Stimulated activated CD8-positive, alpha-beta memory T cell treated with anti-CD3 and anti-CD28 coated beads, Interleukin-7, amount 100 ng/mL, for 4 hours (primary cell): ENCODE data around the gene TUBGCP3.
"Not testable (repeated sequence)": the region's sequence is repeated elsewhere in the genome, so short reads cannot be mapped to it uniquely, and the experiment has no call there.

Source experiments
- DNase-seq, 2 donors: peaks; one replicate each; pipeline ENCODE4 v3.0.0-alpha.2; 2020; ENCODE audit warnings: low read depth in 2 of 2

The TUBGCP3 gene

DNA sequence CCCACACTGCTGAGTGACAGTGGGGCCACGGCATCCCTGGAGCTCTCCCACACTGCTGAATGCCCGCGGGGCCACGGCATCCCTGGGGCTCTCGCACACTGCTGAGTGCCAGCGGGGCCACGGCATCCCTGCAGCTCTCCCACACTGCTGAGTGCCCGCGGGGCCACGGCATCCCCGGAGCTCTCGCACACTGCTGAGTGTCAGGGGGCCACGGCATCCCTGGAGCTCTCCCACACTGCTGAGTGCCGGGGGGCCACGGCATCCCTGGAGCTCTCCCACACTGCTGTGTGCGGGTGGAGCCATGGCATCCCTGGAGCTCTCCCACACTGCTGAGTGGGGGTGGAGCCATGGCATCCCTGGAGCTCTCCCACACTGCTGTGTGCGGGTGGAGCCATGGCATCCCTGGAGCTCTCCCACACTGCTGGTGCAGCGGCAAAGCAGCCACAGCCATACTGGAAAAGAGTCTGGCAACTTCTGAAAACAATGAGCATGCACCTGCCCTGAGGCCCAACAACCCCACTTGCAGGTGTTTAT lies 8.6 kb downstream of the TUBGCP3 start:
- no peak for DNase-seq

DNA sequence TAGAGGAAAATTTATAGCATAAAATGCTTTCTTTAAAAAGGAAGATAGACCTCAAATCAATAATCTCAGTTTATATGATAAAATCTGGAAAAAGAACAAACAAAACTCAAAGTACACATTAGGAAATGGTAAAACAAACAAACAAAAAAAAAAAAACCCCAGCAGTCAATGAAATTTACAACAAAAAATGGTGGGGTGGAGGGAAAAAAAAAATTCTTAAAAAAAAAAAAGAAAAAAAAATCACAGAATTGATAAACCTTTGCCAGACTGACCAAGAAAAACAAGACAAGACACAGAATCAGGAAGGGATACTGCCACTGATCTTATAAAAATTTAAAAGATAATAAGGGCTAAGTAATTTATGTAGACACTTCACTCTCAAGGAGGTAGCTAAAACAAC lies 11.2 kb downstream of the TUBGCP3 start:
- DNase-seq = no peak

DNA sequence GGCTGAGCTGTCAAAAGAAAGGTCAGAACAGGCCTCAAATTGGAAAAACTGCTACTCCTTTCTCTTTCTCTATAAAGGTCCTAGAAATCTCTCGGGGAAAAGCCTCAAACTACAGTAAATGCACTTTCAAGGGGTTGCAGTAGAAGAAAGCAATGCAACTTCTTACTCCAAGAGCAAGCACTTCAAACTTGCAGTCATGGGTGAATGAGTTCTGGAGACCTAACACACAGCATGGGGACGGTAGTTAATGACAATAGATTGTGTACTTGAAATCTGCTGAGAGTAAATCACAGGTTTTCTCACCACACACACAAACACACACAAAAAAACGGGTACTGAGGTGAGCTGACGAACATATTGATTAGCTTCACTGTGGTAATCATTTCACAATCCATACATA lies 11.8 kb downstream of the TUBGCP3 start:
- DNase-seq = no peak

DNA sequence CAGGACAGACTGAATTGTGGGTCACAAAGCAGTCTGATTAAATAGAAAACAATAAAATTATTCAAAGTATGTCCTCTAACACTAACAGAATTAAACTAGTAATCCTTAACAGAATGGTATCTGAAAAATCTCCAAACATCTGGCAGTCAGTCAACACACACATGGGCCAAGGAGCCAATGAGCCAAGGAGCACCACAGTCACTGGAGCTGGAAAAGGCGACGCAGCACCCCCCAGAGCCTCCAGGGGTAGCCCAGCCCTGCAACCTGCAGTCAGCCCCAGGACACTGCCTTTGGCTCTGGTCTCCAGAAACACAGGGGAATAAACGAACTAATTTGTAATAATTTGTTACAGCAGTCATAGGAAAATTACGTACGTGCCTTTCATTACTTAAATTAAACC lies 12.3 kb downstream of the TUBGCP3 start:
- DNase-seq = no peak

DNA sequence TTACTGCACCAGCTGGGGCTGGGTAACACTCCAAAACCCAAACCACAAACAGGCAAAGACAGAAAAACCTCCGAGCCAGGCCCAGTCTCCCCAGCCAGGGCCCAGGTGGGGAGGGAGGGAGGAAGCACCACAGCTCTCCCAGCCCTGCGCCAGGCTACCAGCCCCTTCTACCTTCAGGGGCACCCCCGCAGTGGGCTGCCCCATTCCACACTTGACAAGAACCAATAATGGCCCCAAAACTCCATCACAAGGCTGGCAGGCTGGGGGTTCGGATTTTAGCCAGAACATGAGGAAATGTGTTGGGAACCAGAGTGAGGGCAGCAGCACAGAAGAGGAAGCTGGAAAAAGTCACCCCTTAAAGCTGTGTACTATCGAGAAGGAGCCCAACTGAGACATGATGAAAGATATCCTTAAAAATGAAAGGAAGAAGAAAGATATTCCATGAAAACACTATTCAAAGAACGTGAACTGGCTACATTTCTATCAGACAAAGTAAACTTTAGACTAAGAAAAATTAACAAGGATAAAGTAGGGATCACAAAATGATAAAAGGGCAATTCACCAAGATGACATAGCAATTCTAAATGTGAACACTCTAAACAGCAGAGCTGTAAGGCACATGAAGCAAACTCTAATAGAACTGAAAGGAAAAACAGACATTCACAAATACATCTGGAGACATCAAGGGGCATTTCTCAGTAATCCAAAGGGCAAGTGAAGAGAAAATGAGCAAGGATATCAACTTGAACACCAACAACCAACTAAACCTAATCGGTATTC lies 12.9 kb downstream of the TUBGCP3 start:
- no peak for DNase-seq

DNA sequence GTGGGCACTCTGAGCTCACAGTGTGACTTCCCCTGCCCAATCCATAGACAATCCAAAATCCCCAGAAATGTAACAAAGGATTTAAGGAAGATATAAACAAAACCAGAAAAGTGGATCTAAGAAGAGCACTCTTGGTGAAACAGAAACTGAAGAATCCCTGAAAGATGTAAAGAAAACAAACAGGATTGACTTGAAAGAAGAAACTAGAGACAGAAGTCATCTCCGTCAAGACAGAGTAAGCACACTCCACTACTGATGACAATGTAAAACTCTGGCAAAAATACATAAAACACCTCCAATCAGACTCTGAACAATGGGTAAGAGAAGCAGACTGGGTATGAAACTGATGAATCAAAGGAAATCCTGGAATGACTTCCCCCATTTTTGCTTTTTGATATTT lies 13.5 kb downstream of the TUBGCP3 start:
- DNase-seq = no peak

DNA sequence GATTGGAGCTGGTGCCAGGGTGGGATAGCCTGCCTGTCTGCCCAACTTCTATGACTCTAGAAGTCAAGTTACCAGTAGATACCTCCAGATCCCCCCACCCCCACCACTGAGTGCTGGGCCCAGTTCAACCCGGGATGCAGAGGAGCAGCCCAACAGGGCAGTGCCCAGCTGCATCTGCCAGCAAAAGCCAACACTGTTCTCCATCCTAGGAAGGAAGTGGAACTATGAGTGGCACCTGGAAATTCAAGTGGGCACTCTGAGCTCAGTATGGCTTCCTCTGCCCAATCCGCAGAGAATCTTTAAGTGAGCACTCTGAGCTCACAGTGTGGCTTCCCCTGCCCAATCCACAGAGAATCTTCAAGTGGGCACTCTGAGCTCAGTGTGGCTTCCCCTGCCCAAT lies 14.2 kb downstream of the TUBGCP3 start:
- no peak for DNase-seq

DNA sequence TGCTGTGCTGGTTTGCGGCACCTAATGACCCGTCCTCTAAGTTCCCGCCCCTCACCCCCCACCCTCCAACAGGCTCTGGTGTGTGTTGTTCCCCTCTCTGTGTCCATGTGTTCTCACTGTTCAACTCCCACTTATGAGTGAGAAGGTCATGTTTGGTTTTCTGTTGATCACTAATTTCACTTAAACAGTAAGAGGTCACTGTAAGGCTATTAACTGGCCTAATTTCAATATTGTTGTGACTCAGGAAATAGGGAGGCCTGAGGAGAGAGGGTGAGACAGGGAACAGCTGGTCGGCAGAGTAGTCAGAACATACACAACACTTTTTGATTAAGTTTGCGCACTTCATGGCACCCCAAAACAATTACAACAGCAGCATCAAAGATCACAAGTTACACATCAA lies 15.6 kb downstream of the TUBGCP3 start:
- DNase-seq = no peak

DNA sequence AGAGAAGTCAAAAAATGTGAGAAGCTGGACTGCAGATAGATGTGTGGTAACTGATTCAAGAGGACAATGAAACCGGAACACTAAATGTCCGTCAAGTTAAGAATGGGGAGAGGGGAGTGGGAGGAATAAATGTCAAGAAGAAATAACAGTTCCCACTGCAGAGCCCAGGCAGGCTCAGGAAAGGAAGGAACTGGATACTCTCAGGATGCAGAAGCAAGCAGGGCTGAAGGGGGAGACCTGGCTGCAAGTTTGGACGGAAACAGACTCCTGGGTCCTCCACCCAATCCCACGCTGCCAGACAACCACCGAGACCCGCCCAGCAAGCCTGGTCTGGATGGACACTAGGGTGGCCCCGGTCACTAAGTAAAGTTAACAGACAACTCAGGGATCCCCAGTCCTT lies 18.1 kb downstream of the TUBGCP3 start:
- DNase-seq = no peak

DNA sequence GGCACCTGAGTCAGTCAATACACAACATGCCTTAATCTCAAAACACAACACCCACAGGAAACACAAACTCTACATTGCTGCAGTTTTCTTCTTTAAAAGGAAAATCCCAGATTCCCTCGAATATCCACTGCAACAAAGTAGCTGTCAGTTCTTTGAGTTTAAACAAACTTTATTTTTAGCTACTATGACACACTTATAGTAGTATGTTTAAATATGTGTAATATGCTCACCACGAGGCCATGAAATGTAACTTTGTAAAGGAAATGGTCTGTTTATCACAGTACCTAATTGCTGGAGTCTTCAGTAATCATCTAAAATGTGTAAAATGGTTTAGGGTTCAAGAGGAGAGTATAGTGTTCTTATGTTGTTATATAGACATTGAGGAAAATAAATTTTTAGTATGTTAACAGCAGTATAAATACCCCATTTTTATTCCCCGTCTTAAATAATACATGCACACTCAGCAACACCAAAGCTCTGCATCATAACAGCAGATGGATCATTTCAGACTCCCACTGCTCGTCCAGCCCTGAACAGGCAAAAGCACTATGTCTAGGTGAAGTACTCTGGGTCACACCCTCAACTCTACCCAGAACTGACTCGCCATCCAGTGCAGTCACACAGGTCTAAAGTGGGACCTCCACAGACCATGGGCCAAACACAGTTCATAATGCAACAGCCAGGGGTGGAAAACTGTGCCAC lies 20.6 kb downstream of the TUBGCP3 start:
- no peak for DNase-seq

DNA sequence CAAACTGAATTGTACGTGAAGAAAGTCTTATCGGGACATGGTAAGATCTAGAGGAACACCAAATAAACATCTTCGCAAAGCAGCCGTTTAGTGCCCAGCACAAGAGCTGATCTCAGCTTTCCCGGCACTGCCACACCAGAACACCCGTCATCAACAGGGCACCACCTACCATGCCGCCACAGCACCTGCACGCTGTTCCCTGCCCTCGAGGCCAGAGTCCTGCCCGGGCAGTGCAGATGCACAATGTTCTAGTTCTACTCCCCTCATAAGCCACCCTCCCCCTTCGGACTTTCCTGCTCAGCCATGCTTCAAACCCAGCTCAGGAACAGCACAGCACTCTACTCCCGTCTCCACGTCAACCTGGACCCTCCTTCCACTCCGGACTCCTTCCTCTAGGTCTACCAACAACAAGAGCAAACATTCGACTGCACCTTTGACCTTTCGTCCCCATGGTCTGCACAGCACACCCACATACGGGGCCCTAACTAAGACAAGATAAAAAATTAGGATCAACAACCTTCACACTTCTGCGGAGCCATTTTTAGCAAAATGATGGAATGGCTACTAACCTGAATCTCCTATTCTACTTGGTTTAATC lies 25.1 kb downstream of the TUBGCP3 start:
- no peak for DNase-seq

DNA sequence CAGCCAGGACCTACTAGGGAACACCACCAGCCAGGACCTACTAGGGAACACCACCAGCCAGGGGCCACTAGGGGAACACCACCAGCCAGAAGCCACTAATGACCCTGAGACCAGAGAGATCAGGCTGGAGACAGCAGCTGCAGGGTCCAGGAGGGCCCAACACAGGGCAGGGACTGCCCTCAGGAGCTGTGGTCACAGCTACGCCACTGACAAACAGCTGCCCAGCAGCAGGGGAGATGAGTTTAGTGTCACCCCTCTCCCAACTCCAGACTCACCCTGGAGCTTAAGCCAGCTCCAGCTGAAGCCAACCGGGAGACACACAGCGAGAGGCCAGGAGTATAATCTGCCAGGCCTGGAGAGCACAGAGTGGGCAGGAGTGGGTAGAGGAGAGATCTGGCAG lies 25.7 kb downstream of the TUBGCP3 start:
- no peak for DNase-seq

DNA sequence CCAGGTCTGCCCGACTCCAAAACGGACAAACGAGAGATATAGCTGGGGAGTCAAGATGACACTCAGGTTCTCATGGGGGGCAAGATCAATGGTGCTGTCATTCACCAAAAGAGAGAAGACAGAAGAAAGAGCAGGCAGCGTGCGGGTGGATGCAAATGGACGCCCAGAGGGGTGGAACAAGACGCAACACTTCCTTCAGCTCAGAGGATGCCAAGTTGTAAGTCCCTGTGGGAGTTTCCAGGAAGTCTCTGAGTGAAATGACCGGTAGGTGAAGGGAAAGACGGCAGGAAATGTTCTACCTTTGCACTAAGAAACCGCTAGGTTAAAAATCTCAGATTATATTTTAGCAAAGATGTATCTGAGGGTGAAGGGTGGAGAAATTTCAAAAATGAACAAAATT lies 26.5 kb downstream of the TUBGCP3 start:
- DNase-seq = no peak

DNA sequence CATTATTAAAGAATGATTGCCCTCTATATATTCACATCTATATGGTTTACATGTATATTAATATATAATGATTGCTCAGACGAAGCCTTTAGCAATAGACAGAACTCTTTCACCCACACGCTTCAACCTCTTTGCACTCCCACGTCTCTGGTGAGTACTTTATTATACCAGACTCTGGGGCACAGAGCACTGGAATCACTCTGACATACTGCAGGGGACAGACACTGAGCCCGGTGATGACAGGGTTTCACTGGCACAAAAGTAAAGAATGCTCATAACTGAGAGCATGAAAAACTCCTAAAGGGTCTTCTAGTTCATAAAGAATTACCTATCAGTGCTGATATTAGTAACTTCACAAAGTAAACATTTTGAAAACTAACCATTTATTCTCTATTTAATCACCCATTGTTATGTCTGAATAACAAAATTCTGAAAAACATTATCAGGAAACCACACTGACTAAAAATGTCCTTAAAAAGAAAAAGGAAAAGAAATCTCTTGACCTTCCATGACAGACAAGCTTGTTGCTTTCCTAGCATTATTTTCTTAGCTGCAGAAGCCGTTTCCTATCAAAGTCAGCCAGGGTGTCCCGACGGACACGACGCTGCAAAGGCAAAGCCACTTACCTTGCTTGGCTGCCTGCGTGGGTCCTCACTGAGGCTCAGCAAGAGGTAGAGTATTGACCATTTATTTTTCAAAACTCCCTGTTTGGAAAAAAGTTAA lies 29.1 kb downstream of the TUBGCP3 start:
- DNase-seq = no peak

DNA sequence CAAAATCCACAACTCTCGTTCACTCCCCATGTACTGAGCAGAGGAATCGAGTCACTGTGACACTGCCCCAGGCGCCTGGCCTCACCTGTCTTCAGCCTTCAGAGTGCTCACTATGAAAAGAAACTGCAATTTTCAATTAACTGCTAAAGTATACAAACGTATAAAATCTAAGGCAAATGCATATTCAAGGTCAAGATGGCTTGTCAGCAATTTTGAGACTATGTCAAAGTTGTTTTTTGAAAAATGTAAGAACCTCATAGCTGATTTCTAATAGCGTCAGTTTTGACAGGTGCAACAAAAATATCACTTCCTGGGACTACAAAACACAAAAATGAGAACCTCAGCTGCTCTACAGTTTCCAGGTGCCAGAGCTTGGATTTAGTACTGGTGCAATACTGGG lies 31.4 kb downstream of the TUBGCP3 start:
- DNase-seq = no peak

DNA sequence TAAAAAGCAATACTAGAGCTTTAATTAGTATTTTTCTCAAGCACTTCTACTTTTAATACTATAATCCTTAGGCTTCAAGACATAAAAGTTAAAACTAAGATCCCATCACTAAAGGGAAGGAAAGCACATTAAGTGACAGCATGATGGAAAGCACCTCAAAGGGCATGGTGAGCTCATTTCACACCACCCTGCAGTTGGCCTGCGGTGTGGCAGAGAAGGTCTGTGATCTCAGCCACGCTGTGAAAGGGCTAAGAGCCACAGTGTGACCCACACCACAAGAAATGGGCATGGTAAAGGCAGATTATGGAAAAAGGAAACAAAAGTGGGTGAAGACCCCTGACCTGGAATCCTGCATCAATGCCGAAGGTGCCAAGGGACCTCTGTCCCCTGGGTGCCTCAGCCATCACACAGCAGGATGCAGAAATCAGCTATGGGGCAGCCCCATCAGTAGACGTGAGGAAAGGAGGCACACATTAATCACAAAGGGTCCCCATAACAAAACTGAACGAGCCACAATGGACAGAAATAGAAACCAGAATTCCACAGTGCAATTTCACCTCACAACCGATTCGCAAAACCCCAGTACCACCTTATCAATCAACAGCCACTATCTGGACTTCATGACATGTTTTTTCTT lies 33.6 kb downstream of the TUBGCP3 start:
- no peak for DNase-seq

DNA sequence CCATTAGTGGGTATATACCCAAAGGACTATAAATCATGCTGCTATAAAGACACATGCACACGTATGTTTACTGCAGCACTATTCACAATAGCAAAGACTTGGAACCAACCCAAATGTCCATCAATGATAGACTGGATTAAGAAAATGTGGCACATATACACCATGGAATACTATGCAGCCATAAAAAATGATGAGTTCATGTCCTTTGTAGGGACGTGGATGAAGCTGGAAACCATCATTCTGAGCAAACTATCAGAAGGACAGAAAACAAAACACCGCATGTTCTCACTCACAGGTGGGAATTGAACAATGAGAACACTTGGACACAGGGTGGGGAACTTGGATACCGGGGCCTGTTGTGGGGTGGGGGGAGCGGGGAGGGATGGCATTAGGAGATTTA lies 39.0 kb downstream of the TUBGCP3 start:
- DNase-seq = not testable (repeated sequence)

DNA sequence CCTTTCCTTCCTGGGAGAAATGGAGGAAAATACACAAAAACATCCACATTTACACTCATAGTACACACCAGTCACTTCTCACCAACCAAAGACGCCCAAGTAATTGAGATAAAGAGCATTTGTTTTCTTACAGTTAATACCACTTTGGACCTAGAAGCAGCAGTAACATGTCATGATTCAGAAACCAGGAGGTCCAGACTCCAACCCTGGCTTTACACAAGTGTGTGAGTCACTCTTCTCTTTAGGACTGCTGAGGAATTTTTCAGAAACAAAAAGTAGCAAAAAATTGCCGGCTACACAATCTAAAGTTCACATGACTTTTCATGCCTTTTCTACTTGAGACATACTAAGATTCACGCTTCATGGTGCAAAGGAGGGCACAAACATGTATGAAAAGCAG lies 42.1 kb downstream of the TUBGCP3 start:
- DNase-seq = no peak

DNA sequence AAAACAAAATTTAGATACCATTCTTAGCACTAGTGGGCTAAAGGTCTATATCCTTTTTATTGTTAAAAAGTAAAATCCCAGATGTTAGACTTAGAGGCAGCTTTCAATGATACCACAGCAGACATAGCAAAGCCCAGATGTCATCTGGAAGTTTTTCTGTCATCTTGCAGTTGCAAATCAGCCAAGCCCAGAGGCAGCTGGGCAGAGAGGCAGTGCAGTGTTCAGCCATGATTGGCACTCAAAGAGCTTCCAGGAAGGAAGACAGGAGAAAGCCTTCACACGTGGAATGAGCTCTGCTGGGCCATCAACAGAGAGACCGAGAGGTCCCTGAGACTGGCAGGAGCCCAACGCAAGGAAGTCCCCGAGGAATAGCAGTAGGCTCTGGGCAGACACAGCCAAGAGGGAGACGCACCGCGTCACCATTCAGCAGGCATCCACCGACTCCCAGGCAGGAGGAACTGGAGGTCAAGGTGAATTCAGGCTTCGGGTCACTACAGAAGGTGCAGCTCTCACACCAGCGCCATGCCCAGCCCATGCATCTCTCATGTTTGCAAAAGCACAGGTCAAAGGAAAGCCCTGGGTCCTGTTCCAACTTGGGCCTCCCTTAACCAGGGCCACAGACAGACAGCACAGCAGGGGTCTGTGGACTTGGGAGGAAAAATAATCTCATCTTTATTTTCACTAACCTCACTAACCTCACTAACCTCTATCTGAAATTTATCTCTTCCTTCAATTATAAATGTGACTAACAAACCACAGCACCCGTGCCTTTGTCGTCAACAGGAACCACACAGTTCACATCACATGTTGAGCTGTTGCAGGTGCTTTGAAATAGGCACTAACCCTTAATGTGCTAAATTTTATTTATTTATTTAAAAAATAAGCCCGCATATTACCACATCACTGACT lies 54.9 kb downstream of the TUBGCP3 start:
- no peak for DNase-seq

DNA sequence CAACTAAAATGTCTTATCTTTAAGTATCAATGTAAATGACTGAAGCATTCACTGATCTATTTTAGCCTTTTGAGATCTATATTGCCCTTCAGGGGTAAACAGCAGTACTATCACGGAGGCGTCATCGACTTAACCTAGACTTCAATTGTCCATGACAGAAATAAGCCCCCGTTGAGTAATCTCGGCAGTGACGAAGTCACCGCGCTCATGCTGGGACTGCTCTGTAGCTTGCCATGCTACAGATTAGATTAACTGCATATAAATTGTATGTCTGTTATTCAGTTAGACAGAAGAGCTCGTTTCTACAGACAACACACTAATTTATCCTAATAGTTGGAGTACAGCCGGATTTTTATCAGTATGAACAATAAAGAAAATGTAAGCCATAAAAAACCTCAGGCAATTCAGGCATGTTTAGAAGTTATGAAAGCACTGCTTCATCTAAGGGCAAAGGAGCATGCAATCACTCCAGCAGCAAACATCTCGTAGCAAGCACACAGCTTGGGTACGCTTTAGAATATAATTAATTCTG lies 56.6 kb downstream of the TUBGCP3 start:
- DNase-seq = no peak
